Thyroid gland (tissue), 4 donors: ENCODE measurements around the gene SGIP1.

Source experiments
- POLR2A ChIP-seq, 2 donors: fragments of 450-650 bp; IDR thresholded peaks; one replicate each; pipeline ENCODE4 v1.6.1; 2017; ENCODE audit warnings: antibody characterized with exemption in 2 of 2, mild to moderate bottlenecking in 2 of 2, moderate library complexity in 1 of 2
- TF ChIP-seq, protein P1 (sequence below), 6 experiments: fragments of 200-600 bp in 3 of 6; fragments of 450-650 bp in 3 of 6; sonication (generic) in 3 of 6; IDR thresholded peaks; one replicate each; pipeline ENCODE4 v1.5.1; 2016 to 2019; ENCODE audit warnings: antibody characterized with exemption in 6 of 6, mild to moderate bottlenecking in 2 of 6, inconsistent platforms in 1 of 6, moderate library complexity in 1 of 6

DNA sequence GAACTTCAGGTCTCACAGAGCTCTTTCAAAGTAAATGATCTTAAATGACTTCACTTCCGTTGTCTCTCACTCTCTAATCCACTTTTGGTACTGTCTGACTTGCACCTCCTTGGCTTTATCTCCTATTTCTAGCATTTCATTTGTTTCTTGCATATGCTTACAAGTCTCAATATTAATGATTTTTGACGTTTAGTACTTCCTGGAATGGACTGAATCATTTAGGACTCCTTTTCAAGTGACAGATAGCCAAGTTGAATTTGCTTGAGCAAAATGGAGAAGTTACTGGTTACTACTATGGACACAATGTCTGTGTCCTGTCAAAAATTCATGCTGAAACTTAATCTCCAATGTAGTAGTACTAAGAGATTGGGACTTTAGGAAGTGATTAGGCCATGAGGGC, 7.0 kb upstream of the SGIP1 start:
- TF ChIP-seq, protein P1, sequence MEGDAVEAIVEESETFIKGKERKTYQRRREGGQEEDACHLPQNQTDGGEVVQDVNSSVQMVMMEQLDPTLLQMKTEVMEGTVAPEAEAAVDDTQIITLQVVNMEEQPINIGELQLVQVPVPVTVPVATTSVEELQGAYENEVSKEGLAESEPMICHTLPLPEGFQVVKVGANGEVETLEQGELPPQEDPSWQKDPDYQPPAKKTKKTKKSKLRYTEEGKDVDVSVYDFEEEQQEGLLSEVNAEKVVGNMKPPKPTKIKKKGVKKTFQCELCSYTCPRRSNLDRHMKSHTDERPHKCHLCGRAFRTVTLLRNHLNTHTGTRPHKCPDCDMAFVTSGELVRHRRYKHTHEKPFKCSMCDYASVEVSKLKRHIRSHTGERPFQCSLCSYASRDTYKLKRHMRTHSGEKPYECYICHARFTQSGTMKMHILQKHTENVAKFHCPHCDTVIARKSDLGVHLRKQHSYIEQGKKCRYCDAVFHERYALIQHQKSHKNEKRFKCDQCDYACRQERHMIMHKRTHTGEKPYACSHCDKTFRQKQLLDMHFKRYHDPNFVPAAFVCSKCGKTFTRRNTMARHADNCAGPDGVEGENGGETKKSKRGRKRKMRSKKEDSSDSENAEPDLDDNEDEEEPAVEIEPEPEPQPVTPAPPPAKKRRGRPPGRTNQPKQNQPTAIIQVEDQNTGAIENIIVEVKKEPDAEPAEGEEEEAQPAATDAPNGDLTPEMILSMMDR (IDR thresholded peaks at IDR 0.05), result no peak
- TF ChIP-seq POLR2A (IDR thresholded peaks at IDR 0.05), result no peak
